OCI-LY7 (cell line): ENCODE measurements around the gene HDAC4.

Experiments used
- EZH2phosphoT487 ChIP-seq: fragments of 200-600 bp; sonication (generic); IDR thresholded peaks from 2 replicates; pipeline ENCODE4 v1.6.1; 2018; ENCODE audit warnings: low read depth, borderline replicate concordance, mild to moderate bottlenecking, mixed run types, antibody characterized with exemption, low read length, moderate library complexity, mixed read lengths
- TF ChIP-seq, protein P1 (sequence below): fragments of 200-600 bp; sonication (generic); conservative IDR thresholded peaks from 2 replicates; pipeline ENCODE4 v1.5.1; 2014; ENCODE audit warnings: mild to moderate bottlenecking, antibody characterized with exemption, low read length, moderate library complexity, mixed read lengths

DNA sequence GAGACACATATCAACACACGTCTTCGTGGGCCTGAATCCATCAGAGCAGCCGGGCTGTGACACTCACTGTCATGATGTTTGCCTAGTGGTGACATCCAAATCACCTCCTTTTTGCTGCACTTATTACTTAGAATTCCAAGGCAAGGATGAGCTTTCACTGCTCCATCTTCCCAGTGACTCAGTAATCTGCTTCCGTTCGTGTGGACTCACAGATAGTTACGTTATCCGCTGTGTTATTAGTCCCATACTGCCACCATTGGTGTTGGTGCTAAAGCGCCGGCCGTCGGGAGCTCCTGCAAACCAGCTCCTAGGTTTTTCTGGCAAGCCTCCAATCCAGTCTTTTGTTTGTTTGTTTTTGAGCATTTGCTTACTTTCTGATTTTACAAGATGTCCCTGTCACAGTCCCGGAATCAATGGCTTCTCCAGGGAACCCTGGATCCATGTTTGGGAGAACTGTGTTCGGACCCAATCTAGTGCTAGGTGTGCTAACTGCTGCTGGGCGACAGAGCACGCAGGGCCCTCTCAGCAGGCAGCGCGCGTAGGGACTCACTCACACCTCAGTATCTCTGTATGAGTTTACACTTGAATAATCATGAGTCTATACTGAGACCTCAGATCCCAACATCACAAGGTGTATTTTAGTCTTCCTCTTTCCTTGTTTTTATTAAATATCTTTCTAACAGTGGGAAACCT lies 42.6 kb downstream of the HDAC4 start:
- TF ChIP-seq, protein P1, sequence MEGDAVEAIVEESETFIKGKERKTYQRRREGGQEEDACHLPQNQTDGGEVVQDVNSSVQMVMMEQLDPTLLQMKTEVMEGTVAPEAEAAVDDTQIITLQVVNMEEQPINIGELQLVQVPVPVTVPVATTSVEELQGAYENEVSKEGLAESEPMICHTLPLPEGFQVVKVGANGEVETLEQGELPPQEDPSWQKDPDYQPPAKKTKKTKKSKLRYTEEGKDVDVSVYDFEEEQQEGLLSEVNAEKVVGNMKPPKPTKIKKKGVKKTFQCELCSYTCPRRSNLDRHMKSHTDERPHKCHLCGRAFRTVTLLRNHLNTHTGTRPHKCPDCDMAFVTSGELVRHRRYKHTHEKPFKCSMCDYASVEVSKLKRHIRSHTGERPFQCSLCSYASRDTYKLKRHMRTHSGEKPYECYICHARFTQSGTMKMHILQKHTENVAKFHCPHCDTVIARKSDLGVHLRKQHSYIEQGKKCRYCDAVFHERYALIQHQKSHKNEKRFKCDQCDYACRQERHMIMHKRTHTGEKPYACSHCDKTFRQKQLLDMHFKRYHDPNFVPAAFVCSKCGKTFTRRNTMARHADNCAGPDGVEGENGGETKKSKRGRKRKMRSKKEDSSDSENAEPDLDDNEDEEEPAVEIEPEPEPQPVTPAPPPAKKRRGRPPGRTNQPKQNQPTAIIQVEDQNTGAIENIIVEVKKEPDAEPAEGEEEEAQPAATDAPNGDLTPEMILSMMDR: no peak
- TF ChIP-seq EZH2phosphoT487: no peak
